ENCODE data around the gene SUV39H1. TPM values are rescaled to one million over a fixed set of nuclear protein-coding genes. Genes with fewer than 3 reads are reported as not detected.
"Not testable (repeated sequence)": the region's sequence is repeated elsewhere in the genome, so short reads cannot be mapped to it uniquely, and the experiment has no call there.

The SUV39H1 gene, protein sequence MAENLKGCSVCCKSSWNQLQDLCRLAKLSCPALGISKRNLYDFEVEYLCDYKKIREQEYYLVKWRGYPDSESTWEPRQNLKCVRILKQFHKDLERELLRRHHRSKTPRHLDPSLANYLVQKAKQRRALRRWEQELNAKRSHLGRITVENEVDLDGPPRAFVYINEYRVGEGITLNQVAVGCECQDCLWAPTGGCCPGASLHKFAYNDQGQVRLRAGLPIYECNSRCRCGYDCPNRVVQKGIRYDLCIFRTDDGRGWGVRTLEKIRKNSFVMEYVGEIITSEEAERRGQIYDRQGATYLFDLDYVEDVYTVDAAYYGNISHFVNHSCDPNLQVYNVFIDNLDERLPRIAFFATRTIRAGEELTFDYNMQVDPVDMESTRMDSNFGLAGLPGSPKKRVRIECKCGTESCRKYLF
- 7.0 TPM for total RNA-seq

DNA sequence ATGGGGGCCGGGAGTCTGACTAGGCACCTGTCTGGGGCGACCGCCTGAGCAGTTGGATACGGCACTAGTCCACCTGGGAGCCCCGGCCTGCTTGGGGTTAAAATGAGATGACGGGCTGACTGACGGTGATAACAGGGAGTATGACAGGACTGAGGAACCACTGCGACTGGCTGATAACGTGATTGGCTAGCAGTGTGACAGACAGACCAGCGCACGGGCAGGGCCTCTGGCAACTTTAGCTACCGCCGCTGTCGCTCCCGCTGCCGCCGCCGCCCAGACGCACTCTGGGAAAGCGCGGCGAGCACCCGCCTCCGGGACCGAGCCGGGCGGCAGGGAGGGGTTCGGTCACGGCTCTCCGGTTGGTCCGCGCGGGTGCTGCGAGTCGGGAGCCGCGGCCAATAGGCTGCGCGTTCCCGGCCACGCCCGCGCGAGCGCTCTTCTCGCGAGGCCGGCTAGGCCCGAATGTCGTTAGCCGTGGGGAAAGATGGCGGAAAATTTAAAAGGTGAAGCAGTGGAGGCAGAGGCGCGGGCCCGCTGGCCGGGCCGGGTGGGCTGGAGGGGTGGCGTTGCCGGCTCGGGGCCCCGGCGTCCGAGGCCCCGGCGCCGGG lies at the start of gene SUV39H1:
TSS of gene SUV39H1 (plus strand) at position 434 of the 608 bp plus-strand sequence. CDS start at position 485, 51 bp downstream.
- no peaks in the 10 kb centered on the region for H3K27me3 ChIP-seq (ENCODE audit: insufficient read depth, low read length)
- H3K4me1 ChIP-seq (ENCODE audit: insufficient read depth, low read length), result peaks cover 20% of the 10 kb centered on the region
- peak within 1 kb of the TSS; percentile 55 for H3K4me3 ChIP-seq (ENCODE audit: low read length)
- H3K9me3 ChIP-seq (ENCODE audit: low read depth, low read length), result no peaks in the 10 kb centered on the region

DNA sequence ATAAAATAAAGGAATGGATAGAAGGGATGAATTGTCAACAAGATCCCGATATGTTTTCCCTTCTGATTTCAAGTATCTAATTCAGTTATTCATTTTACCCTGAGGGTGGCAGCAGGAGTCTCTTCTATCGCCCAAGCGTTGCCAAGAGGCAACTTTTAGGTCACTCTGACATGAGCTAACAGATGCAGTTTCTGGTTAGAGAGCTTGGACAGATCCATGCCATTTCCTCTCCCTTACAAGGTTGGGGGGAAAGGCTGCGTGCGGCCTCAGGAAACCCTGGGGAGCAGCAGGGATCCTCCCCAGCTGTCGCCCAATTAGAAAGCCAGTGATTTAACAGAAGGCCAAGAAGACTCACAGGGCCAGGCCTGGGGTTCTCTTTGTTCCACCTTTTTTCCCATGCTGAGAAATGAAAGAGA lies 48.2 kb upstream of the SUV39H1 start:
- Histone ChIP-seq H3K27me3 (ENCODE audit: insufficient read depth, low read length) (no peaks in the 10 kb centered on the region), H3K4me1 (ENCODE audit: insufficient read depth, low read length) (no peaks in the 10 kb centered on the region), H3K4me3 (ENCODE audit: low read length) (no peak overlapping the region)

DNA sequence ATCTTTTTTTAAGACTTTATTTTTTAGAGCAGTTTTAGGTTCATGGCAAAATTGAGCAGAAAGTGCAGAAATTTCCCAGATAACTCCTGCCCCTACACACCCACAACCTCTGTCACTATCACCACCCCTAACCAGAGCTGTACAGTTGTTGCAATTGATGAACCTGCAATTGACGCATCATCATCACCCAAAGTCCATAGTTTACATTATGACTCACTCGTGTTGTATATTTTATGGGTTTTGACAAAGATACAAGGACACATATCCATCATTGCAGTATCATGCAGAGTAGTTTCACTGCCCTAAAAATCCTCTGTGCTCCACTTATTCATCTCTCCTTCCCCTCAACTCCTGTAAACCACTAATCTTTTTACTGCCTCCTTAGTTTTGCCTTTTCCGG lies 47.4 kb upstream of the SUV39H1 start:
- Histone ChIP-seq H3K4me3 (ENCODE audit: low read length) (no peak overlapping the region), H3K27me3 (ENCODE audit: insufficient read depth, low read length) (no peaks in the 10 kb centered on the region), H3K4me1 (ENCODE audit: insufficient read depth, low read length) (no peaks in the 10 kb centered on the region), H3K9me3 (ENCODE audit: low read depth, low read length) (no peaks in the 10 kb centered on the region)

More for the DNA sequence above, 48.2 kb upstream of the SUV39H1 start:
- H3K9me3 ChIP-seq (ENCODE audit: low read depth, low read length), result no peaks in the 10 kb centered on the region

DNA sequence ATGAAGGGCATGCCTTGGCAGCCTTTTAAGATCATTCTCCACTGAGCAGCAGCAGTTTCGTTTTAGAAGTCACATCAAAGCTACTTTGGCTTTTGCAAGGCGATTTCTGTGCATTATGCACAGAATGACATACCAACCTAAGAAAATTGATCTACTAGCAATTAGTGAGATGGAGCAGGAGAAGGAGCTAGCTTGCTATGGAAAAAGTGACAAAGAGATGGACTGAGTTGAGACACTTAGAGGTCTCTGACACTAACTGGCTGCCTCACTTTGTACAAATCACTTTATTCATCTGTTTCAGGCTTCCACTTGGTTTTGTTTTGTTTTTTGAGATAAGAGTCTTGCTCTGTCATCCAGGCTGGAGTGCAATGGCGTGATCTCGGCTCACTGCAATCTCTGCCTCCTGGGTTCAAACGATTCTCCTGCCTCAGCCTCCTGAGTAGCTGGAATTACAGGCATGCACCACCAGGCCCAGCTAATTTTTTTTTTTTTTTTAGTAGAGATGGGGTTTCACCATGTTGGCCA lies 44.4 kb upstream of the SUV39H1 start:
- H3K27me3 ChIP-seq (ENCODE audit: insufficient read depth, low read length); H3K4me1 ChIP-seq (ENCODE audit: insufficient read depth, low read length); H3K9me3 ChIP-seq (ENCODE audit: low read depth, low read length); H3K4me3 ChIP-seq (ENCODE audit: low read length): not testable (repeated sequence)

DNA sequence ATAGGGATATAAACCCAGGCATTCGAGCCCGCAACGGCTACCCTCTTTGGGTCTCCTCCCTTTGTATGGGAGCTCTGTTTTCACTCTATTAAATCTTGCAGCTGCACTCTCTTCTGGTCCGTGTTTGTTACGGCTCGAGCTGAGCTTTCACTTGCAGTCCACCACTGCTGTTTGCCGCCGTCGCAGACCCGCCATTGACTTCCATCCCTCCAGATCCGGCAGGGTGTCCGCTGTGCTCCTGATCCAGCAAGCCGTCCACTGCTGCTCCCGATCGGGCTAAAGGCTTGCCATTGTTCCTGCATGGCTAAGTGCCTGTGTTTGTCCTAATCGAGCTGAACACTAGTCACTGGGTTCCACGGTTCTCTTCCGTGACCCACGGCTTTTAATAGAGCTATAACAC lies 41.8 kb upstream of the SUV39H1 start:
- not testable (repeated sequence) for H3K27me3 ChIP-seq (ENCODE audit: insufficient read depth, low read length); H3K4me3 ChIP-seq (ENCODE audit: low read length); H3K4me1 ChIP-seq (ENCODE audit: insufficient read depth, low read length); H3K9me3 ChIP-seq (ENCODE audit: low read depth, low read length)

DNA sequence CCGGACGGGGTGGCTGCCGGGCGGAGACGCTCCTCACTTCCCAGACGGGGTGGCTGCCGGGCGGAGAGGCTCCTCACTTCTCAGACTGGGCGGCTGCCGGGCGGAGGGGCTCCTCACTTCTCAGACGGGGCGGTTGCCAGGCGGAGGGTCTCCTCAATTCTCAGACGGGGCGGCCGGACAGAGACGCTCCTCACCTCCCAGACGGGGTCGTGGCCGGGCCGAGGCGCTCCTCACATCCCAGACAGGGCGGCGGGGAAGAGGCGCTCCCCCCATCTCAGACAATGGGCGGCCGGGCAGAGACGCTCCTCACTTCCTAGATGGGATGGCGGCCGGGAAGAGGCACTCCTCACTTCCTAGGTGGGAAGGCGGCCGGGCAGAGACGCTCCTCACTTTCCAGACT lies 36.8 kb upstream of the SUV39H1 start:
- H3K9me3 ChIP-seq (ENCODE audit: low read depth, low read length); H3K4me3 ChIP-seq (ENCODE audit: low read length); H3K27me3 ChIP-seq (ENCODE audit: insufficient read depth, low read length); H3K4me1 ChIP-seq (ENCODE audit: insufficient read depth, low read length): not testable (repeated sequence)

DNA sequence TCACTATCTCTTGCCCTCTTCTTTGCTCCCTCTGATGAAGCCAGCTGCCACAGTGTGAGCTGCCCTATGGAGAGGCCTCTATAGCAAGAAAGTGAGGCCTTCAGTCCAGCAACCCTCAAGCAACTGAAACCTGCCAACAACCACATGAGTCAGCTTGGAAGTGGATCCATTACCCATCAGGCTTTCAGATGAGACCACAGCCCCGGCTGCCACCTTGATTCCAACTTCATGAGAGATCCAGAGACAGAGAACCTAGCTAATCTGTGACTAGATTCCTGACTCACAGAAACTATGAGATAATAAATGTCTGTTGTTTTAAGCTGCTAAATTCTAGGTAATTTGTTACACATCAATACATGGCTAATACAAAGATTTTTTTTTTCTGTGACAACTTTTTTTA lies 33.3 kb upstream of the SUV39H1 start:
- no peaks in the 10 kb centered on the region for H3K27me3 ChIP-seq (ENCODE audit: insufficient read depth, low read length)

DNA sequence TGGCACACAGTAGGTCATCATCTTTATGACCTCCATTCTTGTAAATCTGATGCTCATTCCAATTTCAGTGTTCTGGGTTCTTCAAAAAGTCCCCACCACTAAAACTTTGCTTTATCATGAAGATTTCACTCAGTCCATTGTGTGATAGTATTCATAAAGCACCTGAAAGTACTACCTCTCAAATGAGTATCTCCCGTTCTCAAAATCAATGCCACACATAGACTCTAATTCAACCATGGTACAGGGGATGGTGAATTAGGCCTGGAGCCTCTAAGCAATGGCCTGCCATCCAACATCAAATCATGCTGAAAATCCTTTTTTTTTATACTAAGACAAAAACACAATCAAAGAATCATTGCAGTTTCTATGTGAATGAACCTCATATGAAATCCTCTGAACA lies 32.4 kb upstream of the SUV39H1 start:
- Histone ChIP-seq H3K27me3 (ENCODE audit: insufficient read depth, low read length) (no peaks in the 10 kb centered on the region), H3K9me3 (ENCODE audit: low read depth, low read length) (no peaks in the 10 kb centered on the region), H3K4me1 (ENCODE audit: insufficient read depth, low read length) (no peaks in the 10 kb centered on the region), H3K4me3 (ENCODE audit: low read length) (no peak overlapping the region)

More for the DNA sequence above, 33.3 kb upstream of the SUV39H1 start:
- no peaks in the 10 kb centered on the region for H3K9me3 ChIP-seq (ENCODE audit: low read depth, low read length)
- no peaks in the 10 kb centered on the region for H3K4me1 ChIP-seq (ENCODE audit: insufficient read depth, low read length)
- H3K4me3 ChIP-seq (ENCODE audit: low read length), result no peak overlapping the region

DNA sequence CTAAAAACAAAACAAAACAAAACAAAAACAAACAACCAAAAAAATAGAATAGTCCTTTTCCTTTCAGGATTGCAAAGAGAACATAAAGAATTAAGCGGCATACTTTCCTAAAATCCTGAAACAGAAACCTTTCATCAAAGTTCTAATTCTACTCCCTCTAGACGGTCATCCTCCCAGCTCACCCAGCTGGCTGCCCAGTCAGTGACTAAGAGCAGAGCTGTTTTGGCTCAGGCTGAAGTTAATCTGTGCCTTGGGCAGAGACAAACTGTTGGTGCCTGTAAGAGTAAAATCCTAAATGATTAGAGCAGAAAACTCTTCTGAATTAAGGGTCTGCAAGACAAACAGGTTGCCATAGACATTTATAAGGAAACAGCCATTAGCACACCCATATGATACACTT lies 30.5 kb upstream of the SUV39H1 start:
- Histone ChIP-seq H3K27me3 (ENCODE audit: insufficient read depth, low read length) (no peaks in the 10 kb centered on the region), H3K4me1 (ENCODE audit: insufficient read depth, low read length) (no peaks in the 10 kb centered on the region), H3K4me3 (ENCODE audit: low read length) (no peak overlapping the region), H3K9me3 (ENCODE audit: low read depth, low read length) (no peaks in the 10 kb centered on the region)

DNA sequence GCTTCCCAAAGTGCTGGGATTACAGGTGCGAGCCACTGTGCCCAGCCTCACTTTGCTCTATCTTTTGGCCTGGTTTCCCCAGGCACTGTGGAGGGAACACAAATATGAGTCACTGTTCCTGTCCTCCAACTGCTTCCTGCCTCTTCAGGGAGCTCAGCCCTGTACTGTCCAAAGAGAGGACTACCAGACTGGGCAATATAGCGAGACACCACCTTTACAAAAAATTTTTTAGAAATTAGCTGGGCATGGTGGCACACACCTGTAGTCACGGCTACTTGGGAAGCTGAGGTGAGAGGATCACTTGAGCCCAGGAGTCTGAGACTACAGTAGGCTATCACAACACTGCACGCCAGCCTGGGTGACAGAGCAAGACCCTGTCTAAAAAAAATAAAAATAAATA lies 29.9 kb upstream of the SUV39H1 start:
- H3K9me3 ChIP-seq (ENCODE audit: low read depth, low read length), result no peaks in the 10 kb centered on the region
- H3K4me1 ChIP-seq (ENCODE audit: insufficient read depth, low read length), result no peaks in the 10 kb centered on the region
- H3K27me3 ChIP-seq (ENCODE audit: insufficient read depth, low read length), result no peaks in the 10 kb centered on the region
- no peak overlapping the region for H3K4me3 ChIP-seq (ENCODE audit: low read length)

DNA sequence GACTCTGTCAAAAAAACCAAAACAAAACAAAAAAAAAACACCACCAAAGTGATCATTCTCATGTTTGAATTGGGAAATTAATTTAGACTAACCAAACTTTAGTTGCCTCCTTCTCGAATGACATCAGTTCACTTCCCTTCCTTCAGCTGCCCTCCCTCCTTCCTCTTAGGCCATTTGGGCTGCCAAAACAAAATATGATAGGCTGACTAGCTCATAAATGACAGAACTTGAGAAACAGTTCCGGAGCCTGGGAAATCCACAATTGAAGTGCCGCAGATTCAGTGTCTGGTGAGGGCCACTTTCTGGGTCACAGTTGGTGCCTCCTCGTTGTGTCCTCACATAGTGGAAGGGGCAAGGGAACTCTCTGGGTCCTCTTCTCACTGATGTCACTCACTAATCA lies 29.0 kb upstream of the SUV39H1 start:
- Histone ChIP-seq H3K4me3 (ENCODE audit: low read length) (no peak overlapping the region), H3K4me1 (ENCODE audit: insufficient read depth, low read length) (no peaks in the 10 kb centered on the region), H3K27me3 (ENCODE audit: insufficient read depth, low read length) (no peaks in the 10 kb centered on the region), H3K9me3 (ENCODE audit: low read depth, low read length) (no peaks in the 10 kb centered on the region)

DNA sequence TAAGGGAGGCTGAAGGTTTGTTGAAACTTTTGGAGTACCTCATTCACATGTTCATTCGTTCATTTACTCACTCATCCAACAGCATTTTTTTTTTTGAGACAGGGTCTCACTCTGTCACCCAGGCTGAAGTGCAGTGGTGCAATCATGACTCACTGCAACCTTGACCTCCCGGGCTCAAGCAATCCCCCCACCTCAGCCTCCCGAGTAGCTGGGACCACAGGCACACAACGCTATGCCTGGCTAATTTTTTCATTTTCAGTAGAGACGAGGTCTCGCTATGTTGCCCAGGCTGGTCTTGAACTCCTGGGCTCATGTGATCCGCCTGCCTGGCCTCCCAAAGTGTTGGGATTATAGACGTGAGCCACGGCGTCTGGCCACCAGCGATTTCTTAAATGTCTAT lies 28.3 kb upstream of the SUV39H1 start:
- H3K9me3 ChIP-seq (ENCODE audit: low read depth, low read length); H3K4me3 ChIP-seq (ENCODE audit: low read length); H3K27me3 ChIP-seq (ENCODE audit: insufficient read depth, low read length); H3K4me1 ChIP-seq (ENCODE audit: insufficient read depth, low read length): not testable (repeated sequence)

DNA sequence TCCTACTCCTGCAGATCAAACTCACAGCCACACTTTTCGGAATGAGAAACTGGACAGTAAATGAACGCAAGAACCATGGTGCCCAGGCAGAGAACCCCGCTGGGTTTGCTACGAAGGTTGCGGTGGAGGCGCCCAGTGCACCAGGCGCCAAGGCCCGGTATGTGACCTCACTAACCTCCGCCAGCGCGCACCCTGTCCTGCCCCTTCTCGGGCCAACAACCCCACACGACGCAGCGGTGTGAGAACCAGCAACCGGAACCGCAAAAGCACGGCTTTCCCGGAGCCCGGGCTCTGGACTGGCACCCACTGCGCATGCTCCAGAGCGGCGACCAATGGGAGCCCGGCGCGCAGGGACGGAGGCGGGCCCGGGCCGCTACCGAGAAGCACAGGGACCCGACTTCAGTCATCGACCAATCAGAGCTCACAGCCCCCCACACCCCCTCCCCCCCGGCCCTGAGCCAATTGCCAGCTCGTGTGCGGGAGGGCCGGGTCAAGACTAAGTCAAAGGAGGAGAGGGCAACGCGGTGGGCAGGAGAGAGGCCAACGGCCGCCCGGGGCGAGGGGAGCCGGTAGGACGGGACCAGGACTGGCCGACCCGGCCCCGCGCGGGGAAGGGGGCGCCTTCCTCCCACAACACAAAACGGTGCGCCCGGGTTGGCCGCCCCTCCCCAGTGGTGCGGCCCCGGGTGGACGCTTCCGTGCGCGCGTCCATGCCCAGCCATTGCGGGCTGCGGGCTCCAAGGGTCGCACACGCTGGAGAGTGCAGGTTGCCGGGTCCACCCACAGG lies 20.2 kb upstream of the SUV39H1 start:
- Histone ChIP-seq H3K4me1 (ENCODE audit: insufficient read depth, low read length) (peaks cover 48% of the 10 kb centered on the region), H3K4me3 (ENCODE audit: low read length) (peak overlapping the region; percentile 64), H3K27me3 (ENCODE audit: insufficient read depth, low read length) (no peaks in the 10 kb centered on the region), H3K9me3 (ENCODE audit: low read depth, low read length) (no peaks in the 10 kb centered on the region)

DNA sequence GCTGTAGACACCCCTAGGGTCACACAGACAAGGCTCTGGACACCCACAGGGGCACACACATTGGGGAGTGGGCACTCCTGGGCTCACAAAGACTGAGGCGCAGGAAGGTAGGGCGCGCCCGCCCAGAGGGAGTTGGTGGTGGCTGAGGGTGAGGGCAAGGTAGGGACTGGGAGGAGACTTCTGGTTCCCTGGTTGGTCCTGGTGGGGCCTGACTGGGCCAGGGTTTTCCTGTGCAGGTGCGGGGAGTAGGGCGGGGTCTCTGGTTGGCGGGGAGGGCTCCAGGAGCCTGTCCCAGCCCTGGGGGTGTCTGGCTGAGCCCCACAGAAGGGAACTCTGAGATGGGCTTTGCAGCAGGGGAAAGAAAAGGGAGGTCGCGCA lies 19.7 kb upstream of the SUV39H1 start:
- no peaks in the 10 kb centered on the region for H3K27me3 ChIP-seq (ENCODE audit: insufficient read depth, low read length)
- peak overlapping the region; percentile 64 for H3K4me3 ChIP-seq (ENCODE audit: low read length)
- H3K4me1 ChIP-seq (ENCODE audit: insufficient read depth, low read length), result peaks cover 54% of the 10 kb centered on the region
- no peaks in the 10 kb centered on the region for H3K9me3 ChIP-seq (ENCODE audit: low read depth, low read length)

DNA sequence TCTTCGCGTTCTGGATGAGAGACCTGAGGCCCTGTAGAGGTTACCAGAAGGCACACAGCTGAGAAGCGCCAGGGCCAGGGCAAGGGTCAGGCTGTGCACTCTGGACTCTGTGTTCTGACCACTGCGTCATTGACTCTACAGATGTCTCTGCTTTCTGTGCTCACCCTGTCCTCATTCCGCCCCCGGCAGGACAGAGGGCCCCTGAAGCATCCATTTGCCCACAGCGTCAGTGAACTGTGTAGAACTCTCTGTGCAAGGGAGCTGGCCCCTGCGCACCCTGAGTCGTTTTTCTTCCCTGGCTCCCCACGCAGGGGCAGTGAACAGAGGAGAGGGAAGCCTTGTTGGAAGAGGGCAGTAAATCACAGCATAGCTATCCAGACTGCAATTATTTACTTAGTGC lies 19.0 kb upstream of the SUV39H1 start:
- Histone ChIP-seq H3K4me3 (ENCODE audit: low read length) (no peak overlapping the region), H3K4me1 (ENCODE audit: insufficient read depth, low read length) (peaks cover 60% of the 10 kb centered on the region), H3K9me3 (ENCODE audit: low read depth, low read length) (no peaks in the 10 kb centered on the region), H3K27me3 (ENCODE audit: insufficient read depth, low read length) (no peaks in the 10 kb centered on the region)
